Stomach smooth muscle (tissue), 2 donors: ENCODE data around the gene SLC45A3.
"Not testable (repeated sequence)": the region's sequence is repeated elsewhere in the genome, so short reads cannot be mapped to it uniquely, and the experiment has no call there.

Source experiments
- H3K27ac ChIP-seq: one replicate; pipeline ENCODE4 v1.7.0; 2013; ENCODE audit warnings: mild to moderate bottlenecking, low read length, inconsistent platforms
- H3K27me3 ChIP-seq, 2 donors: one replicate each; pipeline ENCODE4 v1.7.0; 2013; ENCODE audit warnings: low read length in 2 of 2; ENCODE audit not compliant: insufficient read depth in 2 of 2, control insufficient read depth in 1 of 2
- H3K36me3 ChIP-seq, 2 donors: one replicate each; pipeline ENCODE4 v1.7.0; 2013; ENCODE audit warnings: low read length in 2 of 2; ENCODE audit not compliant: control insufficient read depth in 2 of 2, insufficient read depth in 2 of 2
- H3K4me1 ChIP-seq: one replicate; pipeline ENCODE4 v1.7.0; 2013; ENCODE audit warnings: low read length; ENCODE audit not compliant: control insufficient read depth, insufficient read depth
- H3K4me3 ChIP-seq, 2 donors: one replicate each; pipeline ENCODE4 v1.7.0; 2013; ENCODE audit warnings: low read length in 2 of 2
- H3K9ac ChIP-seq, 2 donors: one replicate each; pipeline ENCODE4 v1.7.0; 2013; ENCODE audit warnings: low read length in 2 of 2, mild to moderate bottlenecking in 1 of 2
- H3K9me3 ChIP-seq, 2 donors: one replicate each; pipeline ENCODE4 v1.7.0; 2013; ENCODE audit warnings: low read length in 2 of 2; ENCODE audit not compliant: control insufficient read depth in 2 of 2
- donor health status: healthy.
- donor health status: Pancreatic carcinoma.

The SLC45A3 gene

GRCh38 chr1:205658943-205659581, 21.2 kb downstream of the SLC45A3 start:
- Histone ChIP-seq H3K4me1 (peaks cover 6% of the 10 kb centered on the region), H3K9ac (no peak overlapping the region), H3K27me3 (peaks cover 0 to 2% of the 10 kb centered on the region in 2 donors), H3K27ac (no peak overlapping the region), H3K4me3 (peak overlapping the region in 1 of 2 donors; percentile 8), H3K9me3 (no peaks in the 10 kb centered on the region), H3K36me3 (no peaks in the 10 kb centered on the region)

DNA sequence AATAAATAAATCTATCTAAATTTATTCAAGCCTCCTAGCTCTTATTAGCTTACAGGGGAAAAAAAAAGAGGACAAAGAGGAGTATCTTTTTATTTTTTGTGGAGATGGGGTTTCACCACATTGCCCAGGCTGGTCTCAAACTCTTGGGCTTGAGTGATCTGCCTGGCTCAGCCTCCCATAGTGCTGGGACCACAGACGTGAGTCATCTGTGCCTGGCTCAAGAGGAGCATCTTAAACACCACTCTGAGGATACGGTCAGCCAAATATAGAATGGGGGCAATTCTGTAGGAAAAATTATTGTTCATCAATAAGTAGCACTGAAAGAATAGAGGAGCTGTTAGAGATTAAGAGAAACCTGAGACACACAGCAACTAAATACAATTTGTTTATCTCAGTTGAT, 24.1 kb downstream of the SLC45A3 start:
- Histone ChIP-seq H3K4me3 (no peak overlapping the region), H3K27ac (no peak overlapping the region), H3K36me3 (no peaks in the 10 kb centered on the region), H3K9me3 (no peaks in the 10 kb centered on the region), H3K27me3 (peaks cover 0 to 2% of the 10 kb centered on the region in 2 donors), H3K4me1 (peaks cover 6% of the 10 kb centered on the region), H3K9ac (no peak overlapping the region)

DNA sequence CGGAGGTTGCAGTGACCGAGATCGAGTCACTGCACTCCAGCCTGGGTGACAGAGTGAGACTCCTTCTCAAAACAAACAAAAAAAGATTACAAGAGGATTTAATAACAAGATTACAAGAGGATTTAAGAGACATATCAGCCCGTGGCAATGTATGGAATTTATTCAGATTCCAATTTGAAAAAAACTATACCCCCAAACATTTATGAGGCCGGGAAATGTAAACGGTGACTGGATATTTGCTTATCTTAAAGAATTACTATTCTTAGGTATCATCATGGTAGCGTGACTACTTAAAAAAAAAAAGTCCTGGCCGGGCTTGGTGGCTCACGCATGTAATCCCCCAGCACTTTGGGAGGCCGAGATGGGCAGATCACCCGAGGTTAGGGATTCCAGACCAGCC, 27.3 kb downstream of the SLC45A3 start:
- H3K4me3 ChIP-seq: no peak overlapping the region
- no peaks in the 10 kb centered on the region for H3K36me3 ChIP-seq
- H3K27me3 ChIP-seq: peaks cover 0 to 2% of the 10 kb centered on the region in 2 donors
- H3K27ac ChIP-seq: no peak overlapping the region
- H3K9ac ChIP-seq: no peak overlapping the region
- no peaks in the 10 kb centered on the region for H3K4me1 ChIP-seq
- H3K9me3 ChIP-seq: no peaks in the 10 kb centered on the region

GRCh38 chr1:205650241-205650640, 30.1 kb downstream of the SLC45A3 start:
- Histone ChIP-seq H3K9me3 (no peaks in the 10 kb centered on the region), H3K9ac (no peak overlapping the region)

DNA sequence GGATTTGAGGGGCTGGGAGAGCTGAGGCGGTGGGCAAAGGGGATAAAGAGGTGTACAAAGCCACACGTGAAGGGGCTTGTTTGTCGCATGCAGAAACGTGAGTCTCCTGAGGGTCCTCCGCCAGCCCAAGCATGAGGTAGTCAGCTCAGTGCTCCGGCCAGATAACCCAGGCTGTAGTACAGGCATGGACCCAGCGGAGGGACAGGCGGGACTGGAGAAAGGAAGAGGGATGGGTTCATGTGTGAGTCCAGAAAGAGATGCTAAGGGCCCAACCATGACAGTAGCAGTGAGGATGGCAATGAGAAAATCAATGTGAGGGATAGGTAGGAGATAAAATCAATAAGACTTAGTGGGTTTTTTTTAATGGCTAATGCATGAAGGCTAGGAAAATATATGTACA, 34.8 kb downstream of the SLC45A3 start:
- Histone ChIP-seq H3K27me3 (no peaks in the 10 kb centered on the region), H3K27ac (no peak overlapping the region), H3K9ac (no peak overlapping the region), H3K36me3 (no peaks in the 10 kb centered on the region), H3K9me3 (no peaks in the 10 kb centered on the region), H3K4me3 (no peak overlapping the region), H3K4me1 (no peaks in the 10 kb centered on the region)

More at GRCh38 chr1:205650241-205650640, 30.1 kb downstream of the SLC45A3 start:
- Histone ChIP-seq H3K27me3 (no peaks in the 10 kb centered on the region), H3K36me3 (no peaks in the 10 kb centered on the region), H3K4me1 (no peaks in the 10 kb centered on the region), H3K27ac (no peak overlapping the region), H3K4me3 (no peak overlapping the region)

- no peaks in the 10 kb centered on the region for H3K9me3 ChIP-seq
- no peaks in the 10 kb centered on the region for H3K36me3 ChIP-seq
- H3K4me1 ChIP-seq: no peaks in the 10 kb centered on the region
- H3K27me3 ChIP-seq: no peaks in the 10 kb centered on the region
- no peak overlapping the region for H3K27ac ChIP-seq
- no peak overlapping the region for H3K4me3 ChIP-seq
- no peak overlapping the region for H3K9ac ChIP-seq
These were observed 37.5 kb downstream of the SLC45A3 start for GRCh38 chr1:205642679-205643307.

- Histone ChIP-seq H3K9me3 (no peaks in the 10 kb centered on the region), H3K36me3 (no peaks in the 10 kb centered on the region), H3K9ac (no peak overlapping the region), H3K4me1 (no peaks in the 10 kb centered on the region), H3K27me3 (no peaks in the 10 kb centered on the region), H3K27ac (no peak overlapping the region), H3K4me3 (no peak overlapping the region)
These were observed 40.7 kb downstream of the SLC45A3 start for GRCh38 chr1:205639567-205639966.

DNA sequence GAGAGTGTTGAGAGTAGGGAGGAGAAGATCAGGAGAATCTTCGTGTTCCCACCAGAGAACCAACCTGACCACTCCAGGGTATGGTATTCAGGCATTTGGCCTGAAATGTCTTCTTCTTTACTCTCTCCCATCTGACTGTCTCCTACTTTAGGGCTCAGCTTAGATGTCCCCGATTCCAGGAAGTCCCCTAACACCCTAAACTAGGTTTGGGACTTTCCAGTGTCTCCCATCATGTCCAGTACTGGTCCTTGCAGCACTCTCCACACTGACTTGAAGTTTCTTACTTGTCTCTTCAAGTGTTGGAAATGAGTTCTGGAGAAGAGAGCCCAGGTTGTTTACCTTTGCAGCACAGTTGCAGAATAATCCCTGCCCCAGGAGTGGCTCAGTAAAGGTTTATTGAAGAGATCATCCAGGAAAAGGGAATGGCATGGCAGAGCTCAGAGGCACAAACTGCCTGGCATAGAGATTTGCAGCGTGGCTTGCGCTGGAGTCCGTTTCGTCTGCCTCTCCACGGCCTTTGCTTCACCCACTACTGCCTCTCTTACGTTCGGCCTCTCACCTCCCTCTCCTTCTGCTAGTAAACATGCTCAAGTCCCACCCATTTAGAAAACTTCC, 42.3 kb downstream of the SLC45A3 start:
- no peaks in the 10 kb centered on the region for H3K9me3 ChIP-seq
- H3K9ac ChIP-seq: no peak overlapping the region
- H3K4me1 ChIP-seq: no peaks in the 10 kb centered on the region
- H3K4me3 ChIP-seq: no peak overlapping the region
- H3K36me3 ChIP-seq: no peaks in the 10 kb centered on the region
- no peak overlapping the region for H3K27ac ChIP-seq
- H3K27me3 ChIP-seq: no peaks in the 10 kb centered on the region

DNA sequence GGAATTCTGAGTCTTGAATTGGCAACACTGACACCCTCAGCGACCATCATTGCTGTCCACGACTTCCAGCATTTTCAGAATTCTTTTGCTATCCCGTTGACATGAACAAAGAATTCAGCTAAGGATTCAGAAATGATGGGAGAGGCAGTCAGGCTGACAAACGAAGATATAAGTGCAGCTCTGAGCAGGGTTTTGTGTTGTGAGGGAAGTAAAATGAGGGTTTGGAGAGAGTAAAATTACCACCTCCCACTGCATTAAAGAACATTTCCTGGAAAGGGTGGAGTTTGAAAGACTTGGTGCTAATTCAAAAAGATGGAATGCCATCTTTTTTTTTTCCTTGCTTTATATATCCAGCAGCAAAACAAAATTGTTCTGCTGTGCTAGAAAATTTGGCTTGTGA, 43.6 kb downstream of the SLC45A3 start:
- H3K4me3 ChIP-seq: no peak overlapping the region
- H3K4me1 ChIP-seq: peaks cover 5% of the 10 kb centered on the region
- no peak overlapping the region for H3K27ac ChIP-seq
- no peaks in the 10 kb centered on the region for H3K27me3 ChIP-seq
- H3K9me3 ChIP-seq: no peaks in the 10 kb centered on the region
- no peak overlapping the region for H3K9ac ChIP-seq
- no peaks in the 10 kb centered on the region for H3K36me3 ChIP-seq

DNA sequence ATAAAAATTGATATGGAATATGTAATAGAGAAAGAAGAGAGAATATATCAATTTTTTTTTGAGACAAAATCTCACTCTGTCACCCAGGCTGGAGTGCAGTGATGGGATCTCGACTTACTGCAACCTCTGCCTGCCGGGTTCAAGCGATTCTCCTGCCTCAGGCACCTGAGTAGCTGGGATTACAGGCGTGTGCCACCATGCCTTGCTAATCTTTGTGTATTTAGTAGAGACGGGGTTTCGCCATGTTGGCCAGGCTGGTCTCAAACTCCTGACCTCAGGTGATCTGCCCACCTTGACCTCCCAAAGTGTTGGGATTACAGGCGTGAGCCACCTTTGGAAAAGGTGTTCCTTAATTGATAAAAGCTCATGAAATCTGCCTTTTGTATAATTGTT, 44.2 kb downstream of the SLC45A3 start:
- H3K36me3 ChIP-seq, H3K4me1 ChIP-seq, H3K9me3 ChIP-seq, H3K27ac ChIP-seq, H3K27me3 ChIP-seq, H3K4me3 ChIP-seq, H3K9ac ChIP-seq: not testable (repeated sequence)

DNA sequence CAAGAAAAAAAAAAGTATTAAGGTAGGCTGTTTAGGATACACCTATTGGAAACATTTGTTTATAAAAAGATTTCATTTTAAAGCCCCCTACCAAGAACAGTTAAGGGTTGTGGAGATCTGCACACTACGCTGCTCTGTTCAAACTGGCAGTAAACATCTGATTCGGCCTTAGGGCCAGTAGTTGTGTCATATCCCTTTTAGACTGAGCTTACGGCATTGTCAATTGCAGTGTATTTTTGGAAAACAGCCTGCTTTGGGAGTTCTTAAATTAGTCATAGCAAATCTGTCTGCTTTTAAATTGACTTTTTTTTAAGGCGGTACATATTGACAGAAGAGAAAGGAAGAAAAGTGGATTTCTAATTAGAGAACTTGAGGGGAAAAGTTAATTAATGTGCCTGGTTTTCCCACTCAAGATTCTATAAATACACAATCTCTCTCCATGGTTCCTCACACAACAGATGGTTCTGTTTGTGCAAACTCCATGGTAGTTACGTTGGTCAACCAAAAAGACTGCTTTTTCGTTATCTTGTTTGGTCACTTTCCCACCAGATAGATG, 46.8 kb downstream of the SLC45A3 start:
- Histone ChIP-seq H3K27ac (no peak overlapping the region), H3K36me3 (no peaks in the 10 kb centered on the region), H3K9me3 (no peaks in the 10 kb centered on the region), H3K27me3 (no peaks in the 10 kb centered on the region), H3K9ac (no peak overlapping the region), H3K4me1 (peaks cover 8% of the 10 kb centered on the region), H3K4me3 (no peak overlapping the region)
